Measurements from ENCODE around the gene OGA.

The OGA gene

DNA sequence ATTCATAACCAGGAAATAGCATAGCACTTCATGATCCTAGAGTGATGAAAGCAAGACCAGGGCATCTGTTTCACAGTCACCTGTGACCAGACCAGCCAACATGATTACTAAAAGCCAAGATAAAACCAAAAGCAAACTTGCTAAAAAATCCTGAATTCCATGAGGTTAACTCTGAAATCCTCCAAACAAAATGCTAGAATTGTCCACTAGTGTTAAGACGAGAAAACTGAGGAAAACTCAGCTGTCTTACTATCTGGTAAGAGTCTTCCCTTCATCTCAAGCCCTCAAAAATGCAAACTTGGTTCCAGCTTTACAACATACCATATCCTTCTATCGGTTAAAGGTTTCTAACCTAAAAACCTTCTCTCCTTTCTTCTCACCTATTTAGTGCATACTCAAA, 33.7 kb downstream of the OGA start:
- no peak for DNase-seq (ENCODE audit: low read depth)
- no peak overlapping the region for H3K4me3 ChIP-seq (replicated peaks; ENCODE audit: low read depth, low read length)
- TF ChIP-seq, protein P1, sequence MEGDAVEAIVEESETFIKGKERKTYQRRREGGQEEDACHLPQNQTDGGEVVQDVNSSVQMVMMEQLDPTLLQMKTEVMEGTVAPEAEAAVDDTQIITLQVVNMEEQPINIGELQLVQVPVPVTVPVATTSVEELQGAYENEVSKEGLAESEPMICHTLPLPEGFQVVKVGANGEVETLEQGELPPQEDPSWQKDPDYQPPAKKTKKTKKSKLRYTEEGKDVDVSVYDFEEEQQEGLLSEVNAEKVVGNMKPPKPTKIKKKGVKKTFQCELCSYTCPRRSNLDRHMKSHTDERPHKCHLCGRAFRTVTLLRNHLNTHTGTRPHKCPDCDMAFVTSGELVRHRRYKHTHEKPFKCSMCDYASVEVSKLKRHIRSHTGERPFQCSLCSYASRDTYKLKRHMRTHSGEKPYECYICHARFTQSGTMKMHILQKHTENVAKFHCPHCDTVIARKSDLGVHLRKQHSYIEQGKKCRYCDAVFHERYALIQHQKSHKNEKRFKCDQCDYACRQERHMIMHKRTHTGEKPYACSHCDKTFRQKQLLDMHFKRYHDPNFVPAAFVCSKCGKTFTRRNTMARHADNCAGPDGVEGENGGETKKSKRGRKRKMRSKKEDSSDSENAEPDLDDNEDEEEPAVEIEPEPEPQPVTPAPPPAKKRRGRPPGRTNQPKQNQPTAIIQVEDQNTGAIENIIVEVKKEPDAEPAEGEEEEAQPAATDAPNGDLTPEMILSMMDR (IDR thresholded peaks at IDR 0.05; ENCODE audit: low read length, missing control alignments) = no peak

DNA sequence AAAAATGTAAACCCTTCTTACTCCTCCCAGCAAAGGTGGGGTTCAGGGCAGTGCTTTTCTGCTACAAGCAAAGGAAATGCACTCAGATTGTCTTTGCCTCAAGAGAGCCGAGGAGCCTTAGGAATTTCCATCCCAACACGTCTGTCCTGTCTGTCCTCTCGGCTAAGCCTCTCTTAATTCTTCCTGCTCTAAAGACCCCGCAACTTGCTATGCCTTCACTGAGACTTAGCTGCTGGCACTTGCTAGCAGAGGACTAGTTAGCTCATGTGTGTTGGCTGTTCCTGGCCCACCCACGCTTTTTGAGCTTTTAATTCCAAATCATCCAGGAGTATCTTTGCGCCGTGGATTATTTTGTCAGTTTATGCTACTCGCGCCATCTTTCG, 34.5 kb downstream of the OGA start:
- peak overlapping the region; percentile 82 for H3K4me3 ChIP-seq (replicated peaks; ENCODE audit: low read depth, low read length)
- peak; percentile 21 for DNase-seq (ENCODE audit: low read depth)
- TF ChIP-seq, protein P1 (IDR thresholded peaks at IDR 0.05; ENCODE audit: low read length, missing control alignments) = no peak

DNA sequence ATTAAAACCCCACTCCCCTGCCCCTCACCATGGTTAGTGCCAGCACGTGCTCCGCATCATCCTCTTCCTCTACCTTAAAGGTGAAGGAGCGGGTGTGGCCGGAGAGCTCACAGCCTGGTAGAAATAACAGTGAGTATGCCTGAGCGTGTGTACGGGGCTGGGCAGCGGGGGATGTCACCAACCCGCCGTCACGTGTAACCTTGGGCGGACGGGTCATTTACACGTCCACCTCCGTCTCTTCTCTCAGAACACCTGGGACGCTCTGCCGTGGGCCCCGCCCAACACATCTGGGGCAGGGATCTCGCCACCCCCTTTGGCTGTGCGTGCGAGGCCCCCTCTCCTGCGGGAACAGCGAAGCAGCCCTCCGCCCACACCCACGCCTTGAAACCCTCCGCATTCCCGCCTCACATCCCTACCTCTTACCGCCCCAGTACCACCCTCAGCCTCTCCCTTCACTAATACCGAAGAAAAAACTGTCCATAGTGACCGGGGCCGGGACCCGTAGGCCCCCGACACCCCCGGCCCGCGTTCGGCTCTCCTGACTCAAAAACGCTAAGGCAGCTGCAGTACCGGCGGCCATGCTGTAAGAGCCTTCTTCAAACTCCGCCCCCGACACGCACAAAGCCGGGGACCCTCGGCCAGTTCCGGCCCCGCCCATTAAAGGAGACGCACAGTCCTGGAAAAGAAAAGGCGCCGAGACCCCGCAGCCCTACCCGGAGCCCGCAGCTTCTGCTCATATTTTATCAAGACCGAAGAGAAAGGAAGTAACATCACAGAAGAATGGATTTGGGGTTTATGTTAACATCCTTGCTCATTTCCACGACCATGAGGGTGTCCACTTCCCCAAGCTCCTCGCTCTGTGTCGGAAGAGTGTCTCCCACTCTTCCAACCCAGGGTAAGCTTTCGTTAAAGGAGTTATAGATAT, 35.2 kb downstream of the OGA start, which contains the start of gene NPM3:
TSS of gene NPM3 (minus strand) at position 636 of the 925 bp plus-strand sequence. CDS start at position 580, 56 bp downstream.
- TF ChIP-seq, protein P1 (IDR thresholded peaks at IDR 0.05; ENCODE audit: low read length, missing control alignments) = no peak
- peak within 1 kb of the TSS; percentile 82 for H3K4me3 ChIP-seq (replicated peaks; ENCODE audit: low read depth, low read length)
- peak; percentile 73 for DNase-seq (ENCODE audit: low read depth)

DNA sequence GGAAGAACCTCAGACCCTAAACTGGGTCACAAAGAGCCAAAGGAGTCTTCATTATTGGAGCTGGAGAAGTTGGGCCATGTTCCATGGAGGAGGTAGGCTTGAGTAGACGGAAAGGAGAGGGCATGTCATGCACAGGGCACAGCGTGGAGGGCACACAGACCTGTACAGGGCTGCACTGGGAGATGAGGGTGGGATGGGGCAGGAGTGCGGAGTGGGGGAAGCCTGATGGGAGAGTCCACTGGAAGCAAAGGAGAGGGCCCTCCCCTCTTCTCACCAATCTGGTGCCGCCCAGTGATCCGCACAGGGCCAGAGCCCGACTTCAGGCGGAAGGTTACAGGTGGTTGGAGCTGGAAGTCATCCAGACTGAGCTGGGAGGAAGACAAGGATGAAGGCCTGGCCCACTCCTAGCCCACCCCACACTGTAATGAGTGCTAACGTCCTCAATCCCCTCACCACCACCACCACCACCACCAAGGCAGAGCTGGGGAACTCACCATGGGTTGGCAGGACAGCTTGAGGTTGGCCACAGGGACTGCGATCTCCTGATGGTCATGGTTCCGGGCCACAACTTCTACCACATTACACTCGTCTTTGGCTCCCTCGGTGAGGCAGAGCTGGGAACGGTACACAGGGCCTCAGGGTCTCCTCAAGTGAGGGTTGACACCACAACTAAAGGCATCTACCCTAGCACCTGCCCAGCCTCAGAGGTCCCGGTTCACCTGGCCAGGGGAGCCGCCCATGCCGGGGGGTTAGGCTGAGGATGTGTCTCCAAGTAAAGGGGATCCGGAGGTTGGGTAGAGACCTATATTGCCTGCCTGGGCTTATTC, 36.0 kb downstream of the OGA start:
- TF ChIP-seq, protein P1 (IDR thresholded peaks at IDR 0.05; ENCODE audit: low read length, missing control alignments) = no peak
- peak overlapping the region; percentile 82 for H3K4me3 ChIP-seq (replicated peaks; ENCODE audit: low read depth, low read length)
- DNase-seq (ENCODE audit: low read depth) = no peak

- TF ChIP-seq, protein P1 (IDR thresholded peaks at IDR 0.05; ENCODE audit: low read length, missing control alignments) = no peak
- no peak for DNase-seq (ENCODE audit: low read depth)
- H3K4me3 ChIP-seq (replicated peaks; ENCODE audit: low read depth, low read length) = no peak overlapping the region
Measured at GRCh38 chr10:101781655-101781983, 36.6 kb downstream of the OGA start.

- H3K4me3 ChIP-seq (replicated peaks; ENCODE audit: low read depth, low read length) = no peak overlapping the region
- DNase-seq (ENCODE audit: low read depth) = peak; percentile 72
- TF ChIP-seq, protein P1 (IDR thresholded peaks at IDR 0.05; ENCODE audit: low read length, missing control alignments) = peak; percentile 88
Measured at GRCh38 chr10:101780818-101781654, 37.2 kb downstream of the OGA start.
